Measurements from ENCODE around the gene NMNAT3.

GRCh38 chr3:139671863-139672646 lies 5.7 kb downstream of the NMNAT3 start:
- TF ChIP-seq EZH2 (IDR thresholded peaks at IDR 0.05) = no peak
- no peak for TF ChIP-seq POLR2AphosphoS5 (IDR thresholded peaks at IDR 0.05; ENCODE audit: borderline replicate concordance, low read depth, low read length)
- no peak for TF ChIP-seq FOXP2 (optimal IDR thresholded peaks at IDR 0.05; ENCODE audit: control extremely low read depth, extremely low read length, insufficient read depth)

All from SK-N-MC (cell line).